ENCODE data around the gene NEGR1.

GRCh38 chr1:72271555-72272085 lies 10.7 kb downstream of the NEGR1 start:
- TF ChIP-seq POLR2A (IDR thresholded peaks at IDR 0.05): no peak
- TF ChIP-seq CTCF (IDR thresholded peaks at IDR 0.05): no peak
- no peak for TF ChIP-seq EP300 (IDR thresholded peaks at IDR 0.05)
- TF ChIP-seq POLR2AphosphoS5 (IDR thresholded peaks at IDR 0.05): no peak

Measured in stomach (tissue), 4 donors.